ENCODE measurements around the gene ARIH2. TPM values are rescaled to one million over a fixed set of nuclear protein-coding genes. Genes with fewer than 3 reads are reported as not detected.
A peak's percentile ranks its signal among the peaks of the same experiment; 100 is the strongest.

ARIH2 gene
- total and polyA plus RNA-seq, 2 experiments from 2014 or later: 76.4 to 118 TPM

DNA sequence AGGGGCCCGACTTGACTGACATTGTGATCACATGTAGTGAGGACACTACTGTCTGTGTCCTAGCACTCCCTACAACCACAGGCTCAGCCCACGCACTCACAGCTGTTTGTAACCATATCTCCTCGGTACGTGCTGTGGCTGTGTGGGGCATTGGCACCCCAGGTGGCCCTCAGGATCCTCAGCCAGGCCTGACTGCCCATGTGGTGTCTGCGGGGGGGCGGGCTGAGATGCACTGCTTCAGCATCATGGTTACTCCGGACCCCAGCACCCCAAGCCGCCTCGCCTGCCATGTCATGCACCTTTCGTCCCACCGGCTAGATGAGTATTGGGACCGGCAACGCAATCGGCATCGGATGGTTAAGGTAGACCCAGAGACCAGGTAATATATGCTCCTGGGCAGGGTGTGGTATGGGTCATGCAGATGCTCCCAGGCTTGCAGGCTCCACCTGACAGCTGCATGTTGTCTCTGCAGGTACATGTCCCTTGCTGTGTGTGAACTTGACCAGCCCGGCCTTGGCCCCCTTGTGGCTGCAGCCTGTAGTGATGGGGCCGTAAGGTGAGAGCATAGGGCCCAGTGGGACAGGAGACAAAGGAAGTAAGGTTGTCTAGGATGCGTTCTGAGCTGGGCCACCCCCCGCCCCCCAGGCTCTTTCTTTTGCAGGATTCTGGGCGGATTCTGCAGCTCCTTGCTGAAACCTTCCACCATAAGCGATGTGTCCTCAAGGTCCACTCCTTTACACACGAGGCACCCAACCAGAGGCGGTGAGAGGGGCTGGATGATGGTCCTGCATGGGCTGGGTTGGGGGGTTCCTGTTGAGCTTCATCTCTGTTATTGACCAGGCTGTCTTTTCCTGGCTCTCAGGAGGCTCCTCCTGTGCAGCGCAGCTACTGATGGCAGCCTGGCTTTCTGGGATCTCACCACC lies 95.4 kb downstream of the ARIH2 start:
- Histone ChIP-seq H2AFZ (no peak overlapping the region), H3K27me3 (ENCODE audit: insufficient read depth) (no peaks in the 10 kb centered on the region), H3K27ac (ENCODE audit: low read depth) (0 out of 2 replicates have a peak overlapping the region, but pooled peaks have one; percentile 26), H3K4me2 (no peak overlapping the region), H3K79me2 (replicated peaks; ENCODE audit: insufficient read depth) (peaks cover 40% of the 10 kb centered on the region), H3K36me3 (ENCODE audit: insufficient read depth) (peaks cover 19% of the 10 kb centered on the region), H3K4me3 (no peak overlapping the region), H3F3A (replicated peaks; ENCODE audit: low read depth) (peaks cover 30% of the 10 kb centered on the region), H3K9me2 (ENCODE audit: insufficient read depth) (no peaks in the 10 kb centered on the region), H3K4me1 (ENCODE audit: insufficient read depth) (peaks cover 6% of the 10 kb centered on the region; the same call in 1 of the 2 replicates), H4K20me1 (replicated peaks; ENCODE audit: insufficient read depth) (peaks cover 28% of the 10 kb centered on the region)
- H3K4me3 Mint-ChIP-seq: no peak overlapping the region
- H3K27ac Mint-ChIP-seq: peak overlapping the region; percentile 15; the same call in 1 of the 2 replicates
- H3K36me3 Mint-ChIP-seq (ENCODE audit: low read depth): peaks cover 60% of the 10 kb centered on the region
- H3K27me3 Mint-ChIP-seq (ENCODE audit: insufficient read depth, low read depth, poor library complexity): peaks cover 21% of the 10 kb centered on the region
- TF ChIP-seq, protein P1, sequence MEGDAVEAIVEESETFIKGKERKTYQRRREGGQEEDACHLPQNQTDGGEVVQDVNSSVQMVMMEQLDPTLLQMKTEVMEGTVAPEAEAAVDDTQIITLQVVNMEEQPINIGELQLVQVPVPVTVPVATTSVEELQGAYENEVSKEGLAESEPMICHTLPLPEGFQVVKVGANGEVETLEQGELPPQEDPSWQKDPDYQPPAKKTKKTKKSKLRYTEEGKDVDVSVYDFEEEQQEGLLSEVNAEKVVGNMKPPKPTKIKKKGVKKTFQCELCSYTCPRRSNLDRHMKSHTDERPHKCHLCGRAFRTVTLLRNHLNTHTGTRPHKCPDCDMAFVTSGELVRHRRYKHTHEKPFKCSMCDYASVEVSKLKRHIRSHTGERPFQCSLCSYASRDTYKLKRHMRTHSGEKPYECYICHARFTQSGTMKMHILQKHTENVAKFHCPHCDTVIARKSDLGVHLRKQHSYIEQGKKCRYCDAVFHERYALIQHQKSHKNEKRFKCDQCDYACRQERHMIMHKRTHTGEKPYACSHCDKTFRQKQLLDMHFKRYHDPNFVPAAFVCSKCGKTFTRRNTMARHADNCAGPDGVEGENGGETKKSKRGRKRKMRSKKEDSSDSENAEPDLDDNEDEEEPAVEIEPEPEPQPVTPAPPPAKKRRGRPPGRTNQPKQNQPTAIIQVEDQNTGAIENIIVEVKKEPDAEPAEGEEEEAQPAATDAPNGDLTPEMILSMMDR (conservative IDR thresholded peaks at IDR 0.05; ENCODE audit: low read depth in 2 of 2): peak; percentile 79 to 85
- no peak for TF ChIP-seq ZNF114 (CRISPR knock-in tag; IDR thresholded peaks at IDR 0.05)
- peak; percentile 64 for ATAC-seq
- peak; percentile 88 for DNase-seq (ENCODE audit: low spot score)
- no peaks in the 10 kb centered on the region for H3K9me3 Mint-ChIP-seq
- H3K4me1 Mint-ChIP-seq: peaks cover 14% of the 10 kb centered on the region

DNA sequence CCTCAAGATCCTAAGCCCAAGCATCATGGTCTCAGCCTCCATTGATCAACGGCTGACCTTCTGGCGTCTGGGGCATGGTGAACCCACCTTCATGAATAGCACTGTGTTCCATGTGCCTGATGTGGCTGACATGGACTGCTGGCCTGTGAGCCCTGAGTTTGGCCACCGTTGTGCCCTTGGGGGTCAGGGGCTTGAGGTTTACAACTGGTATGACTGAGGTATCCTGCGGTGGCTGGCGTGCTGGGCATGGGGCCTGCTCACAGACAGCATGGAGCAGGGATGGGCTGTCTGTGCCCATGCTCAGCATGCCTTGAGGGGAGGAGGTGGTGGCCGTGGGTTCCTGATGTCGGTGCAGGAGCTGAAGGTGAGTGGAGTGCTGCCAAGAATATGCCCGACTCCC lies 96.4 kb downstream of the ARIH2 start:
- DNase-seq (ENCODE audit: low spot score): no peak
- peaks cover 29% of the 10 kb centered on the region for H3K79me2 ChIP-seq (replicated peaks; ENCODE audit: insufficient read depth)
- H3K27ac Mint-ChIP-seq: no peak overlapping the region

More for the DNA sequence above, 96.4 kb downstream of the ARIH2 start:
- H4K20me1 ChIP-seq (replicated peaks; ENCODE audit: insufficient read depth): peaks cover 21% of the 10 kb centered on the region
- no peak for ATAC-seq
- Mint-ChIP-seq H3K4me1 (peaks cover 15% of the 10 kb centered on the region), H3K36me3 (ENCODE audit: low read depth) (peaks cover 54% of the 10 kb centered on the region), H3K4me3 (no peak overlapping the region; the same call in 2 of the 3 replicates), H3K27me3 (ENCODE audit: insufficient read depth, low read depth, poor library complexity) (peaks cover 23% of the 10 kb centered on the region), H3K9me3 (no peaks in the 10 kb centered on the region; the same call in 2 of the 3 replicates)
- no peaks in the 10 kb centered on the region for H3K9me2 ChIP-seq (ENCODE audit: insufficient read depth)
- H3F3A ChIP-seq (replicated peaks; ENCODE audit: low read depth): peaks cover 35% of the 10 kb centered on the region
- no peak overlapping the region for H3K4me2 ChIP-seq
- no peaks in the 10 kb centered on the region for H3K27me3 ChIP-seq (ENCODE audit: insufficient read depth)
- no peak overlapping the region for H3K27ac ChIP-seq (ENCODE audit: low read depth)
- no peak for TF ChIP-seq EZH2 (IDR thresholded peaks at IDR 0.05; ENCODE audit: low read depth, unreplicated experiment)
- TF ChIP-seq EZH2phosphoT487 (IDR thresholded peaks at IDR 0.05; ENCODE audit: unreplicated experiment): no peak
- TF ChIP-seq, protein P1 (conservative IDR thresholded peaks at IDR 0.05; ENCODE audit: low read depth in 2 of 2): no peak
- TF ChIP-seq, protein P2, sequence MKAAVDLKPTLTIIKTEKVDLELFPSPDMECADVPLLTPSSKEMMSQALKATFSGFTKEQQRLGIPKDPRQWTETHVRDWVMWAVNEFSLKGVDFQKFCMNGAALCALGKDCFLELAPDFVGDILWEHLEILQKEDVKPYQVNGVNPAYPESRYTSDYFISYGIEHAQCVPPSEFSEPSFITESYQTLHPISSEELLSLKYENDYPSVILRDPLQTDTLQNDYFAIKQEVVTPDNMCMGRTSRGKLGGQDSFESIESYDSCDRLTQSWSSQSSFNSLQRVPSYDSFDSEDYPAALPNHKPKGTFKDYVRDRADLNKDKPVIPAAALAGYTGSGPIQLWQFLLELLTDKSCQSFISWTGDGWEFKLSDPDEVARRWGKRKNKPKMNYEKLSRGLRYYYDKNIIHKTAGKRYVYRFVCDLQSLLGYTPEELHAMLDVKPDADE (IDR thresholded peaks at IDR 0.05): no peak
- TF ChIP-seq POLR2AphosphoS5 (IDR thresholded peaks at IDR 0.05; ENCODE audit: low read depth): no peak
- H3K4me3 ChIP-seq: no peak overlapping the region
- peaks cover 19% of the 10 kb centered on the region for H3K36me3 ChIP-seq (ENCODE audit: insufficient read depth)
- no peak overlapping the region for H2AFZ ChIP-seq
- H3K4me1 ChIP-seq (ENCODE audit: insufficient read depth): peaks cover 16% of the 10 kb centered on the region; the same call in 1 of the 2 replicates
